Suprapubic skin (tissue), 4 donors: ENCODE data around the gene NEURL1B. TPM values are rescaled to one million over a fixed set of nuclear protein-coding genes. Genes with fewer than 3 reads are reported as not detected.

ENCODE experiments used
- DNase-seq, 2 donors: peaks; one replicate each; pipeline ENCODE4 v3.0.0-alpha.2; 2019; ENCODE audit warnings: low spot score in 2 of 2
- H3K27ac ChIP-seq: fragments of 200-600 bp; sonication (generic); one replicate; pipeline ENCODE4 v1.5.1; 2019
- H3K27me3 ChIP-seq: fragments of 200-600 bp; sonication (generic); one replicate; pipeline ENCODE4 v1.5.1; 2019
- H3K36me3 ChIP-seq: fragments of 200-600 bp; sonication (generic); one replicate; pipeline ENCODE4 v1.5.1; 2019
- H3K4me1 ChIP-seq: fragments of 200-600 bp; sonication (generic); one replicate; pipeline ENCODE4 v1.5.1; 2019
- H3K4me3 ChIP-seq: fragments of 200-600 bp; sonication (generic); one replicate; pipeline ENCODE4 v1.5.1; 2019; ENCODE audit warnings: mild to moderate bottlenecking
- H3K9me3 ChIP-seq: fragments of 200-600 bp; sonication (generic); one replicate; pipeline ENCODE4 v1.5.1; 2019
- CTCF ChIP-seq, 2 donors: fragments of 200-600 bp in 1 of 2; fragments of 450-650 bp in 1 of 2; sonication (generic) in 1 of 2; IDR thresholded peaks; one replicate each; pipeline ENCODE4 v1.5.1; 2016 to 2019; ENCODE audit warnings: antibody characterized with exemption in 2 of 2, mild to moderate bottlenecking in 1 of 2, moderate library complexity in 1 of 2
- EP300 ChIP-seq: sonication (generic); formaldehyde crosslinking; IDR thresholded peaks from one replicate; pipeline ENCODE4 v1.6.1; 2017; ENCODE audit warnings: antibody characterized with exemption
- POLR2A ChIP-seq, 2 donors: fragments of 450-650 bp; IDR thresholded peaks; one replicate each; pipeline ENCODE4 v1.6.1; 2017; ENCODE audit warnings: antibody characterized with exemption in 2 of 2, mild to moderate bottlenecking in 2 of 2, moderate library complexity in 2 of 2
- POLR2AphosphoS5 ChIP-seq, 3 donors: sonication (generic); formaldehyde crosslinking; IDR thresholded peaks; one replicate each; pipeline ENCODE4 v1.6.1; 2017; ENCODE audit warnings: antibody characterized with exemption in 3 of 3
- WGBS: methylation state at CpG from one replicate; pipeline ENCODE4 v1.1.5; 2018; 5-methylcytosine and 5-hydroxymethylcytosine counted together
- total RNA-seq, 4 donors: library from RNA; depleted of rRNA; stranded (reverse); fragments of >200 nt; gene quantifications; one replicate each; pipeline ENCODE4 v1.1.0, GENCODE V29; 2016

Gene NEURL1B
- total RNA-seq, 4 donors from 2014 or later = 18.5 to 40.9 (median 30.4) TPM

- DNase-seq = no peak
- Histone ChIP-seq H3K4me1 (no peaks in the 10 kb centered on the region), H3K27ac (no peak overlapping the region), H3K36me3 (no peaks in the 10 kb centered on the region), H3K27me3 (no peaks in the 10 kb centered on the region), H3K4me3 (no peak overlapping the region), H3K9me3 (no peaks in the 10 kb centered on the region)
- TF ChIP-seq POLR2AphosphoS5 (IDR thresholded peaks at IDR 0.05) = no peak
- no peak for TF ChIP-seq CTCF (IDR thresholded peaks at IDR 0.05)
- no peak for TF ChIP-seq EP300
- no peak for TF ChIP-seq POLR2A (IDR thresholded peaks at IDR 0.05)
- 83% methylated on average over 6 of the region's 6 CpGs for WGBS
These were observed 30.4 kb upstream of the NEURL1B start for GRCh38 chr5:172610643-172611042.

GRCh38 chr5:172611913-172612312, 29.1 kb upstream of the NEURL1B start:
- no peaks in the 10 kb centered on the region for H3K27me3 ChIP-seq
- H3K4me1 ChIP-seq = no peaks in the 10 kb centered on the region
- no peaks in the 10 kb centered on the region for H3K36me3 ChIP-seq
- no peaks in the 10 kb centered on the region for H3K9me3 ChIP-seq
- H3K27ac ChIP-seq = no peak overlapping the region
- H3K4me3 ChIP-seq = no peak overlapping the region
- TF ChIP-seq CTCF (IDR thresholded peaks at IDR 0.05) = no peak
- TF ChIP-seq POLR2AphosphoS5 (IDR thresholded peaks at IDR 0.05) = no peak
- TF ChIP-seq POLR2A (IDR thresholded peaks at IDR 0.05) = no peak
- no peak for TF ChIP-seq EP300
- 92% methylated on average over 7 of the region's 8 CpGs for WGBS
- no peak for DNase-seq

- TF ChIP-seq POLR2AphosphoS5 (IDR thresholded peaks at IDR 0.05) = no peak
- no peak for TF ChIP-seq CTCF (IDR thresholded peaks at IDR 0.05)
- WGBS = 94% methylated on average over 4 of the region's 4 CpGs
- H3K27ac ChIP-seq = no peak overlapping the region
- no peaks in the 10 kb centered on the region for H3K4me1 ChIP-seq
- no peaks in the 10 kb centered on the region for H3K9me3 ChIP-seq
- H3K36me3 ChIP-seq = no peaks in the 10 kb centered on the region
- DNase-seq = no peak
- no peaks in the 10 kb centered on the region for H3K27me3 ChIP-seq
- H3K4me3 ChIP-seq = no peak overlapping the region
These were observed 28.3 kb upstream of the NEURL1B start for GRCh38 chr5:172612771-172613170.

- no peak for TF ChIP-seq CTCF (IDR thresholded peaks at IDR 0.05)
- no peak for TF ChIP-seq EP300
- no peak for TF ChIP-seq POLR2AphosphoS5 (IDR thresholded peaks at IDR 0.05)
- TF ChIP-seq POLR2A (IDR thresholded peaks at IDR 0.05) = no peak
- Histone ChIP-seq H3K27ac (no peak overlapping the region), H3K36me3 (no peaks in the 10 kb centered on the region), H3K4me3 (no peak overlapping the region), H3K27me3 (no peaks in the 10 kb centered on the region), H3K9me3 (no peaks in the 10 kb centered on the region), H3K4me1 (no peaks in the 10 kb centered on the region)
- 57% methylated on average over 5 of the region's 5 CpGs for WGBS
- no peak for DNase-seq
These were observed 24.9 kb upstream of the NEURL1B start for GRCh38 chr5:172616136-172616535.

GRCh38 chr5:172616730-172617129, 24.3 kb upstream of the NEURL1B start:
- Histone ChIP-seq H3K9me3 (no peaks in the 10 kb centered on the region), H3K27ac (no peak overlapping the region), H3K27me3 (no peaks in the 10 kb centered on the region), H3K4me1 (no peaks in the 10 kb centered on the region), H3K36me3 (no peaks in the 10 kb centered on the region), H3K4me3 (no peak overlapping the region)
- DNase-seq = peak in 1 of 2 donors; percentile 43
- no peak for TF ChIP-seq POLR2AphosphoS5 (IDR thresholded peaks at IDR 0.05)
- TF ChIP-seq CTCF (IDR thresholded peaks at IDR 0.05) = no peak
- TF ChIP-seq EP300 = no peak
- TF ChIP-seq POLR2A (IDR thresholded peaks at IDR 0.05) = no peak
- 69% methylated on average over 15 of the region's 16 CpGs for WGBS
